AG04450 (cell line): ENCODE results near the gene LBH. TPM values are rescaled to one million over a fixed set of nuclear protein-coding genes. Genes with fewer than 3 reads are reported as not detected.

Source experiments
- CTCF ChIA-PET: fragments of 300-600, 350-600 bp; formaldehyde crosslinking; extraction: SDS; loops from one replicate; lab custom pipeline; 2022; ENCODE audit warnings: antibody characterized with exemption, inconsistent platforms; lab: Charles Lee
- POLR2A ChIA-PET: fragments of 350-600 bp; formaldehyde crosslinking; extraction: SDS; loops from one replicate; lab custom pipeline; 2021; ENCODE audit warnings: antibody characterized with exemption, inconsistent platforms; lab: Yijun Ruan, JAX
- DNase-seq: peaks from one replicate; pipeline ENCODE4 v3.0.0-alpha.2; 2011; ENCODE audit warnings: low read depth, low spot score
- H3K27ac ChIP-seq: one replicate; pipeline ENCODE4 v1.5.1; 2012; ENCODE audit warnings: low read depth, low read length, control low read depth
- H3K27me3 ChIP-seq: one replicate; pipeline ENCODE4 v1.6.0; 2012; ENCODE audit warnings: low read length; ENCODE audit not compliant: control insufficient read depth, insufficient read depth
- H3K4me3 ChIP-seq: 2 replicates; pipeline ENCODE4 v1.5.1; 2011; ENCODE audit warnings: mild to moderate bottlenecking, low read depth, low read length, control low read depth
- H3K9me3 ChIP-seq: 2 replicates; pipeline ENCODE4 v1.5.1; 2012; ENCODE audit warnings: low read length; ENCODE audit not compliant: control insufficient read depth, insufficient read depth
- polyA plus RNA-seq: library from polyadenylated mRNA; depleted of rRNA; stranded (reverse); fragments of >200 nt; gene quantifications from 2 replicates; pipeline ENCODE4 v1.2.3, GENCODE V29; 2011
- TF ChIP-seq, protein P1 (sequence below): IDR thresholded peaks from 2 replicates; pipeline ENCODE4 v1.5.1; 2011; ENCODE audit warnings: low read depth, low read length, control low read depth, inconsistent platforms

The LBH gene
- polyA plus RNA-seq, 1 experiment, result 381 TPM

DNA sequence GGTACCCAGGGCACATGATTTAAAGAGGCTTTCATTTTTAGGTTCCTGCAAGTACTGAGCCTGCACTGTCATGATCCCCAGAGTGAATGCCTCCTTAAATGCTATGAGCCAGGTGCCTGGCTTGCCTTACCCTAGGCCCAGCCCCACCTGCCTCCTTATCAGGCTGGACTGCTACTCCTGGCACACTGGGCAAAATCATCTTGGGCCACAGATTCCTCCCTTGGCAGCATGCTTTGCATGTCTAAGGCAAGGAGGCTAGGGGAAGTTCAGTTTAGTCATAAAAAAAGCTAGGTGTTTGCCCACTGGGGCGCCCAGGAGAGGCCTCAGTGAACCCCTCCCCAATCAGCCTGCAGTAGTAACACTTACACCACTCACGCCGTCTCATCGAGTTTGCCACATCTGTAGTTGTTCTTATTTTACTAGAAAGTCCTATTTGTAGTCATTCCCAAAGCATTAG lies 45.1 kb downstream of the LBH start:
- TF ChIP-seq, protein P1, sequence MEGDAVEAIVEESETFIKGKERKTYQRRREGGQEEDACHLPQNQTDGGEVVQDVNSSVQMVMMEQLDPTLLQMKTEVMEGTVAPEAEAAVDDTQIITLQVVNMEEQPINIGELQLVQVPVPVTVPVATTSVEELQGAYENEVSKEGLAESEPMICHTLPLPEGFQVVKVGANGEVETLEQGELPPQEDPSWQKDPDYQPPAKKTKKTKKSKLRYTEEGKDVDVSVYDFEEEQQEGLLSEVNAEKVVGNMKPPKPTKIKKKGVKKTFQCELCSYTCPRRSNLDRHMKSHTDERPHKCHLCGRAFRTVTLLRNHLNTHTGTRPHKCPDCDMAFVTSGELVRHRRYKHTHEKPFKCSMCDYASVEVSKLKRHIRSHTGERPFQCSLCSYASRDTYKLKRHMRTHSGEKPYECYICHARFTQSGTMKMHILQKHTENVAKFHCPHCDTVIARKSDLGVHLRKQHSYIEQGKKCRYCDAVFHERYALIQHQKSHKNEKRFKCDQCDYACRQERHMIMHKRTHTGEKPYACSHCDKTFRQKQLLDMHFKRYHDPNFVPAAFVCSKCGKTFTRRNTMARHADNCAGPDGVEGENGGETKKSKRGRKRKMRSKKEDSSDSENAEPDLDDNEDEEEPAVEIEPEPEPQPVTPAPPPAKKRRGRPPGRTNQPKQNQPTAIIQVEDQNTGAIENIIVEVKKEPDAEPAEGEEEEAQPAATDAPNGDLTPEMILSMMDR, result no peak
- Histone ChIP-seq H3K9me3 (no peaks in the 10 kb centered on the region), H3K4me3 (no peak overlapping the region), H3K27me3 (no peaks in the 10 kb centered on the region), H3K27ac (peak overlapping the region; percentile 21)
- DNase-seq, result no peak
- ChIA-PET CTCF (interaction anchor here (0.7 to 1.7 kb wide), 3 partner anchors 111 to 435 kb away, joined by 3 to 6 read pairs (median 3); no protein-coding TSS in a partner anchor), POLR2A (interaction anchor here (1.2 kb wide), 1 partner anchor 17 kb away, joined by 3 read pairs; no protein-coding TSS in a partner anchor)

DNA sequence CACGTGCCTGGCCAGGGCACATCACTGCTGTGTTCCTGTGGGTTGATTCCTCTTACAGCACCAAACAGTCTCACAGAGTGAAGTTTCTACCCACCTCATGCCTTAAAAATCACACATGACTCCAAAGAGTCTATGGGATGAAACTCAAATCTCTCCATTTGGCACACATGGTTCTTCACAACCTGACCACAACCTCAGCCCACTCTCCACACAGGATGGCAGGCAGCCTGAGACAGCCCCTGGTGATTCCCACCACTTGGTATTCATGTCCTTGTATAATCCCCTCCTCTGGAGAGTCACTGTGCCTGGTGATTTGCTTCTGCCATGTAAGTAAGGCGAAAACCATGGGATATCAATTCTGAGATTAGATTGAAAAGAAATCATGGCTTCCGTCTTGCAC lies 46.2 kb downstream of the LBH start:
- no peak for DNase-seq
- CTCF ChIA-PET, result interaction anchor here (0.7 kb wide), 1 partner anchor 10 kb away, joined by 3 read pairs; no protein-coding TSS in a partner anchor
- Histone ChIP-seq H3K9me3 (no peaks in the 10 kb centered on the region), H3K27ac (no peak overlapping the region), H3K27me3 (no peaks in the 10 kb centered on the region), H3K4me3 (no peak overlapping the region)
- TF ChIP-seq, protein P1, result no peak
- POLR2A ChIA-PET, result interaction anchor here (0.6 kb wide), 1 partner anchor 15 kb away, joined by 7 read pairs; no protein-coding TSS in a partner anchor

DNA sequence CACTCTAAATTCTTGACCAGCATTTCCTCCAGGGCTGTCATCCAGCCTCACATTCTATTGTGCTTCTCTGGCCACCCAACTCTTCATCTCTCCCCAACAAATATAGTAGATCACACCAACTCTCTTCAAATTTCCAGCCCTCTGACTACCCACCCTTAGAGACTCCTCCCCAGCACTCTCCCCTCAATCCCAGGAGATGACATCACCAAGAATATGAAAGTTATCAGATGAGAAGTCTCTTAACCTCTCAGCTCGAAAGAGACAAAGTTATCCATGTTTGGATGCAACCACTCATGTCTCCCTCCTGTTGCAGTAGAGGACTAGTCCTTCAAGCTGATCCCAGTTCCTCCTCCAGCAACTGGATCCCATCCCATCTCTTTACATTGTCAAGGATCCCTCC lies 47.1 kb downstream of the LBH start:
- Histone ChIP-seq H3K4me3 (no peak overlapping the region), H3K9me3 (no peaks in the 10 kb centered on the region), H3K27me3 (no peaks in the 10 kb centered on the region), H3K27ac (no peak overlapping the region)
- TF ChIP-seq, protein P1, result no peak
- POLR2A ChIA-PET, result no interaction called here
- CTCF ChIA-PET, result no interaction called here
- no peak for DNase-seq

DNA sequence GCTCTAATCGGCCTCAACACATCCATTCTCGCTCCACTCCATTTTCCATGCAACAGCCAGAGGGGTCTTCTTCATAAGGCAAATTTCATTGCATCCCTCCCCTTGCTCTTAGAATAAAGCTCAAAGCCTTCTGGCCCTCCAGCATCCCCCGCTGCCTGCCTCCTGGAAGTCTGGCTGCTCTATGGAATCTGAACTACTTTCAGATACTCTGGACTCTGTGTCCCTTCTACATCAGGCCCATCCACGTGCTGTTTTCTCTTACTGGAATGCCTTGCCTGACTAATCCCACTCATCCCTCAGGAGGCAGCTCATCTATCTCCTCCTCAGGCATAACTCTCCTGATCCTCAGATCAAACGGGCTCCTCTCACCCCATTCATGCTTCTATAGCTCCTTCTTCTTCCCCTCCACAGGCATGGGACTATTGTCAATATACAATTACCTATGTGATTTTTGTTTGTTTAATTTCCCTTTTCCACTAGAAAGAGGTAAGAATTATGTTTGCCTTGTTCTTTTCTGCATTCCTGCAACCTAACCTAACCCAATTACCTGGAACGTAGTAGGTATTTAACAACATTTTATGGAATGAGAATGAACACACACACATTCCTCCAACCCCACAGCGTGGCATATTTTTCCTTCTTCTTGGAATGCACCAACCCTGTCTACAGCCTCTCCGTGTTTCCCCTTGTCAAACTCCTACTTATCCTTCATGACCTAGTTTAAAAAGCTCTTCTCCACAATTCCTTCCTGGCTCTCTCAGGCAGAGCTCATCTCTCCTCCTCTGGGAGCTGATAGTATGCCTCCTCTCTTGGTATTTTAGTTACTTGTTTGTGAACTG lies 49.5 kb downstream of the LBH start:
- ChIA-PET CTCF (interaction anchor here (1.1 to 2.3 kb wide), 3 partner anchors 116 to 953 kb away, joined by 3 to 13 read pairs (median 11); partner anchors contain the start of gene EHD3), POLR2A (interaction anchor here (0.6 to 1.8 kb wide), 2 partner anchors 12 to 33 kb away, joined by 3 to 6 read pairs; no protein-coding TSS in a partner anchor)
- Histone ChIP-seq H3K4me3 (no peak overlapping the region), H3K9me3 (no peaks in the 10 kb centered on the region), H3K27ac (no peak overlapping the region), H3K27me3 (no peaks in the 10 kb centered on the region)
- no peak for DNase-seq
- TF ChIP-seq, protein P1, result no peak
